A673 (cell line): Measurements from ENCODE around the gene IL33. TPM values are rescaled to one million over a fixed set of nuclear protein-coding genes. Genes with fewer than 3 reads are reported as not detected.
A peak's percentile ranks its signal among the peaks of the same experiment; 100 is the strongest.

Source experiments
- BruUV-seq: library from RNA; stranded (reverse); fragments of 400-500 nt; replicated peaks from 2 replicates; lab custom pipeline; 2021; lab: Mats Ljungman, UMichigan
- CTCF ChIA-PET: fragments of 300-600 bp; sonication (Branson Sonifier 250); formaldehyde crosslinking; loops from one replicate; lab custom pipeline; 2022; ENCODE audit warnings: antibody characterized with exemption; lab: Charles Lee
- POLR2A ChIA-PET: fragments of 300-600 bp; sonication (Branson Sonifier 250); formaldehyde crosslinking; loops from one replicate; lab custom pipeline; 2022; ENCODE audit warnings: antibody characterized with exemption; ENCODE audit not compliant: low non-redundant PET; lab: Charles Lee
- DNase-seq: peaks from one replicate; pipeline ENCODE4 v3.0.0-alpha.2; 2015; ENCODE audit warnings: low spot score
- H3K27ac ChIP-seq: fragments of 200-600 bp; sonication (generic); 2 replicates; pipeline ENCODE4 v1.5.1; 2016; ENCODE audit warnings: mixed run types, low read depth, mild to moderate bottlenecking, mixed read lengths, antibody characterized with exemption, low read length; ENCODE audit not compliant: poor library complexity, severe bottlenecking
- H3K27me3 ChIP-seq: fragments of 200-600 bp; sonication (generic); replicated peaks from 2 replicates; pipeline ENCODE4 v1.6.1; 2017; ENCODE audit warnings: mixed run types, low read depth, mild to moderate bottlenecking, mixed read lengths, antibody characterized with exemption, low read length; ENCODE audit not compliant: insufficient read depth, poor library complexity
- H3K36me3 ChIP-seq: fragments of 200-600 bp; sonication (generic); 2 replicates; pipeline ENCODE4 v1.6.1; 2016; ENCODE audit warnings: mixed run types, mild to moderate bottlenecking, mixed read lengths, antibody characterized with exemption, low read length; ENCODE audit not compliant: insufficient read depth, poor library complexity, severe bottlenecking
- H3K4me1 ChIP-seq: fragments of 200-600 bp; sonication (generic); 2 replicates; pipeline ENCODE4 v1.6.1; 2017; ENCODE audit warnings: mixed run types, mild to moderate bottlenecking, mixed read lengths, antibody characterized with exemption, low read length; ENCODE audit not compliant: insufficient read depth, poor library complexity, severe bottlenecking
- H3K4me3 ChIP-seq: fragments of 200-600 bp; sonication (generic); 2 replicates; pipeline ENCODE4 v1.5.1; 2016; ENCODE audit warnings: low read depth, mixed run types, mild to moderate bottlenecking, mixed read lengths, low read length; ENCODE audit not compliant: poor library complexity, severe bottlenecking
- H3K9me3 ChIP-seq: fragments of 200-600 bp; sonication (generic); 2 replicates; pipeline ENCODE4 v1.6.1; 2016; ENCODE audit warnings: mixed run types, low read depth, mild to moderate bottlenecking, mixed read lengths, antibody characterized with exemption, low read length; ENCODE audit not compliant: poor library complexity, severe bottlenecking
- CTCF ChIP-seq: fragments of 300-800, 200-600 bp; sonication (generic); conservative IDR thresholded peaks from 2 replicates; pipeline ENCODE4 v1.5.1; 2017; ENCODE audit warnings: low read depth, mild to moderate bottlenecking, antibody characterized with exemption, low read length, moderate library complexity, mixed read lengths
- EZH2 ChIP-seq: fragments of 200-600 bp; sonication (generic); IDR thresholded peaks from 2 replicates; pipeline ENCODE4 v1.6.1; 2017; ENCODE audit warnings: borderline replicate concordance, low read depth, mild to moderate bottlenecking, mixed read lengths, antibody characterized with exemption, low read length; ENCODE audit not compliant: poor library complexity, severe bottlenecking
- intact Hi-C: fragments of 100-400 bp; cut with micrococcal nuclease; formaldehyde crosslinking; loops from one replicate; pipeline ENCODE4 v1.10.0; 2022; ENCODE audit not compliant: unreplicated experiment
- total RNA-seq: library from RNA; stranded (reverse); gene quantifications from 2 replicates; pipeline ENCODE4 v1.2.3, GENCODE V29; 2021

Gene IL33
- total RNA-seq, 1 experiment from 2014 or later = 3.3 TPM

GRCh38 chr9:6197330-6197729 is 18.3 kb upstream of the IL33 start:
- DNase-seq = peak; percentile 66

DNA sequence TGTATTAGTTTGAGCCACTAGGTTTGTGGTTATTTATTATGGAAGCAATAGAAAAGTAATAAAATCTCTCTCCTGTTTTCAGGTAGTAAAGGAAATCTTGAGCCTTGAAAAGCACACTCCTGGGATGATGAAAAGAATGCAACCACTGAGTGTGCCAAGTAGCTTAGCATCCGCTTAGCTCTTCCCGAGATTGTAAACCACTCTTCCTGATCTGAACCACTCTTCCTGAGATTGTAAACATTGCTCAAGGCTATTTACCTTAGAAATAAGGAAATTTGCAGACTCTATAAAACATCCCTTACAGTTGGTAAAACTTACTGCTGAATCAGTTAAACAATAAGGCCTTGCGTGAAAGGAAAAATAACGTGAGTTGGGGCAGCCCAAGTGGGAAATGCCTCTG is 17.4 kb upstream of the IL33 start:
- ChIA-PET POLR2A (no interaction called here), CTCF (interaction anchor here (2.2 kb wide), 1 partner anchor 108 kb away, joined by 25 read pairs; no protein-coding TSS in a partner anchor)
- Histone ChIP-seq H3K9me3 (no peaks in the 10 kb centered on the region), H3K4me3 (no peak overlapping the region), H3K4me1 (no peaks in the 10 kb centered on the region), H3K36me3 (no peaks in the 10 kb centered on the region), H3K27ac (no peak overlapping the region), H3K27me3 (peaks cover 3% of the 10 kb centered on the region)
- intact Hi-C loops = loop anchor here (10.0 kb wide), 1 partner anchor 367 kb away; no protein-coding TSS in a partner anchor
- no peak for DNase-seq
- TF ChIP-seq CTCF = no peak
- TF ChIP-seq EZH2 = no peak
- no TSS peak for BruUV-seq

More at GRCh38 chr9:6197330-6197729, 18.3 kb upstream of the IL33 start:
- intact Hi-C loops = loop anchor here (1.0 to 10.0 kb wide), 2 partner anchors 109 to 367 kb away; no protein-coding TSS in a partner anchor
- no TSS peak for BruUV-seq
- no peaks in the 10 kb centered on the region for H3K9me3 ChIP-seq
- no peaks in the 10 kb centered on the region for H3K36me3 ChIP-seq
- TF ChIP-seq CTCF (peak; percentile 68), EZH2 (no peak)
- H3K27me3 ChIP-seq = peaks cover 3% of the 10 kb centered on the region
- H3K27ac ChIP-seq = no peak overlapping the region
- ChIA-PET POLR2A (no interaction called here), CTCF (interaction anchor here (0.7 to 2.2 kb wide), 3 partner anchors 18 to 136 kb away, joined by 3 to 25 read pairs (median 4); partner anchors contain the start of gene IL33)
- no peaks in the 10 kb centered on the region for H3K4me1 ChIP-seq
- H3K4me3 ChIP-seq = no peak overlapping the region

DNA sequence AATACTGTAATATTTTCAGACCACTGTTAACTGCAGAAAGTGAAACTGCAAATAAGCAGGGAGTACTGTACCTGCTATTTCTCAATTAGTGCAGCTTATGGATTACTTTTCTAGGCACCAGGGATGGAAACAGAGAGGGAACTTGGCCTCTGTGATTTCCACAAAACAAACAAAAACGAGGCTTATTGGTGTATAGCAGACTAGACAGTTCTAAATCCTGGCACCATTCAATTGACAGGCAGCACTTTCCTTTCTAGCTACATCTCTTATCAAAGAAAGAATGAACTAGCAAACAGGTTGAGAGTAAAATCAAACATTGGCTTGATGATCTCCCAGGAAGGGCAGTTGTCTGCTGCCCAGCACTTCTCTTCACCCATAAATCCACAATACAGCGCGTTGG is 16.0 kb upstream of the IL33 start:
- TF ChIP-seq EZH2 (no peak), CTCF (no peak)
- BruUV-seq = no TSS peak
- no peak overlapping the region for H3K27ac ChIP-seq
- ChIA-PET CTCF (interaction anchor here (0.6 kb wide), 1 partner anchor 124 kb away, joined by 3 read pairs; no protein-coding TSS in a partner anchor), POLR2A (no interaction called here)
- no peaks in the 10 kb centered on the region for H3K36me3 ChIP-seq
- no peak overlapping the region for H3K4me3 ChIP-seq
- intact Hi-C loops = loop anchor here (10.0 kb wide), 1 partner anchor 365 kb away; no protein-coding TSS in a partner anchor
- no peaks in the 10 kb centered on the region for H3K27me3 ChIP-seq
- no peak for DNase-seq
- no peaks in the 10 kb centered on the region for H3K4me1 ChIP-seq
- H3K9me3 ChIP-seq = no peaks in the 10 kb centered on the region
